Heart left ventricle (tissue), 16 donors: ENCODE measurements around the gene CLIC2. TPM values are rescaled to one million over a fixed set of nuclear protein-coding genes. Genes with fewer than 3 reads are reported as not detected.
A peak's percentile ranks its signal among the peaks of the same experiment; 100 is the strongest.
"Not testable (repeated sequence)": the region's sequence is repeated elsewhere in the genome, so short reads cannot be mapped to it uniquely, and the experiment has no call there.

ENCODE experiments used
- ATAC-seq, 4 donors: fragments of 200-7000 bp; cut with Tn5 transposase; one replicate each; pipeline ENCODE4 v1.9.1; 2020 to 2022; ENCODE audit warnings: moderate library complexity in 4 of 4, mild to moderate bottlenecking in 3 of 4, moderate number of reproducible peaks in 1 of 4
- DNase-seq, 5 donors: peaks; one replicate each; pipeline ENCODE4 v3.0.0-alpha.2; 2020
- H3K27ac ChIP-seq, 12 donors: fragments of 200-600 bp; sonication (generic) in 4 of 12; one replicate each; pipeline versions ENCODE4 v1.5.0 to v1.8.0; 2016 to 2022; ENCODE audit warnings: mild to moderate bottlenecking in 2 of 12
- H3K27me3 ChIP-seq, 9 donors: fragments of 200-600 bp; sonication (generic) in 2 of 9; one replicate each; pipeline versions ENCODE4 v1.5.1 to v1.8.0; 2016 to 2022; ENCODE audit warnings: mild to moderate bottlenecking in 3 of 9
- H3K36me3 ChIP-seq, 9 donors: fragments of 200-600 bp; sonication (generic) in 2 of 9; one replicate each; pipeline versions ENCODE4 v1.5.0 to v1.8.0; 2018 to 2022; ENCODE audit warnings: mild to moderate bottlenecking in 2 of 9
- H3K4me1 ChIP-seq, 12 donors: fragments of 200-600 bp; sonication (generic) in 4 of 12; one replicate each; pipeline versions ENCODE4 v1.5.0 to v1.8.0; 2016 to 2022; ENCODE audit warnings: mild to moderate bottlenecking in 3 of 12
- H3K4me3 ChIP-seq, 12 donors: fragments of 200-600 bp; sonication (generic) in 4 of 12; one replicate each; pipeline versions ENCODE4 v1.5.0 to v1.8.0; 2017 to 2022; ENCODE audit warnings: mild to moderate bottlenecking in 9 of 12, moderate library complexity in 4 of 12
- H3K9me3 ChIP-seq, 12 donors: fragments of 200-600 bp; sonication (generic) in 4 of 12; one replicate each; pipeline versions ENCODE4 v1.5.0 to v1.8.0; 2016 to 2022; ENCODE audit warnings: mild to moderate bottlenecking in 1 of 12
- POLR2A ChIP-seq, 2 donors: fragments of 450-650 bp; IDR thresholded peaks; one replicate each; pipeline ENCODE4 v1.6.1; 2017; ENCODE audit warnings: antibody characterized with exemption in 2 of 2, mild to moderate bottlenecking in 2 of 2, moderate library complexity in 2 of 2
- WGBS, 4 donors: extraction: QIAGEN DNeasy Blood & Tissue Kit in 2 of 4; methylation state at CpG; one replicate each; pipeline versions ENCODE4 v1.1.5 to v1.1.7; 2013 to 2018; 5-methylcytosine and 5-hydroxymethylcytosine counted together
- intact Hi-C, 10 donors: fragments of 100-400 bp; cut with DNase I; formaldehyde crosslinking; loops; one replicate each; pipeline versions ENCODE4 v1.11.1 to v1.14.2; 2022
- long read RNA-seq, 3 donors: library from polyadenylated mRNA; unstranded; transcript quantifications; one replicate each; pipeline ENCODE4 v2.0.0, GENCODE V29; 2020 to 2021
- polyA plus RNA-seq, 2 donors: library from polyadenylated mRNA; stranded (reverse); fragments of 200-250 nt; gene quantifications; one replicate each; pipeline ENCODE4 v1.2.3, GENCODE V29; 2013
- total RNA-seq, 9 donors: library from RNA; depleted of rRNA in 2 of 9; stranded (reverse); fragments of >200 nt in 2 of 9; fragmentation: NEBNext Ultra II Directional in 3 of 9; extraction: Animal tissue kit (Norgen Biotek cat#: 25700) in 3 of 9; gene quantifications; one replicate each; pipeline versions ENCODE4 v1.1.0 to v1.2.4, GENCODE V29; 2016 to 2023
- TF ChIP-seq, protein P1 (sequence below), 12 donors: fragments of 200-600 bp; sonication (generic) in 4 of 12; IDR thresholded peaks; one replicate each; pipeline versions ENCODE4 v1.5.0 to v1.8.0; 2018 to 2022; ENCODE audit warnings: antibody characterized with exemption in 12 of 12, mild to moderate bottlenecking in 5 of 12
- donor health status: ischemic (EF 13 %, LVEDD 7.1; RV severe dilation, severe dysfunction).
- donor health status: healthy with polysubstance abuse.
- donor health status: DM: no; HTN: yes; CAD: no.
- donor health status: DM: no; HTN: no; CAD: no.
- donor health status: ischemic (EF 25% LVEDD 6.9; RV normal size, moderate dysfunction).
- donor health status: ischemic (EF 25% LVEDD 5.7; RV mildly dilated, moderate dysfunction).
- donor health status: healthy.
- donor health status: DM: yes; HTN: yes; CAD: no.
- donor health status: ischemic (EF 35%, LVEDD 5.7; RV mildly dilated, moderate dysfunction).
- donor health status: nonischemic (EF 11% LVEDD 7.7; RV severe dilation, severe dysfunction).
- donor health status: DM: yes; HTN: yes; CAD: no.
- donor health status: PGD.
- donor health status: ischemic (EF 29% LVEDD 5.4; RV normal size, mild dysfunction).
- donor health status: nonischemic (EF 23%, LVEDD 6.1; RV moderate dilation, normal function).

Gene CLIC2
- total RNA-seq (10 to 100 TPM in 5 of 9 donors, 1 to 10 TPM in 4; 7.2 to 28.8 (median 10.7) TPM), polyA plus RNA-seq (1 to 10 TPM; 5.4 to 5.8 TPM)
- long read RNA-seq, donor 1, partial matches to known transcripts, result 0 of 3 reads
- long read RNA-seq, donor 1, other reads (novel, unspliced or antisense), result 0 of 3 reads
- long read RNA-seq, donor 2, transcript CLIC2-202 (6 exons, 2,655 nt), result major isoform, 13 of 17 reads
- long read RNA-seq, donor 2, partial matches to known transcripts, result 0 of 17 reads
- long read RNA-seq, donor 2, other reads (novel, unspliced or antisense), result 4 of 17 reads
- long read RNA-seq, donor 3, partial matches to known transcripts, result 1 of 2 reads
- long read RNA-seq, donor 3, other reads (novel, unspliced or antisense), result 0 of 2 reads

DNA sequence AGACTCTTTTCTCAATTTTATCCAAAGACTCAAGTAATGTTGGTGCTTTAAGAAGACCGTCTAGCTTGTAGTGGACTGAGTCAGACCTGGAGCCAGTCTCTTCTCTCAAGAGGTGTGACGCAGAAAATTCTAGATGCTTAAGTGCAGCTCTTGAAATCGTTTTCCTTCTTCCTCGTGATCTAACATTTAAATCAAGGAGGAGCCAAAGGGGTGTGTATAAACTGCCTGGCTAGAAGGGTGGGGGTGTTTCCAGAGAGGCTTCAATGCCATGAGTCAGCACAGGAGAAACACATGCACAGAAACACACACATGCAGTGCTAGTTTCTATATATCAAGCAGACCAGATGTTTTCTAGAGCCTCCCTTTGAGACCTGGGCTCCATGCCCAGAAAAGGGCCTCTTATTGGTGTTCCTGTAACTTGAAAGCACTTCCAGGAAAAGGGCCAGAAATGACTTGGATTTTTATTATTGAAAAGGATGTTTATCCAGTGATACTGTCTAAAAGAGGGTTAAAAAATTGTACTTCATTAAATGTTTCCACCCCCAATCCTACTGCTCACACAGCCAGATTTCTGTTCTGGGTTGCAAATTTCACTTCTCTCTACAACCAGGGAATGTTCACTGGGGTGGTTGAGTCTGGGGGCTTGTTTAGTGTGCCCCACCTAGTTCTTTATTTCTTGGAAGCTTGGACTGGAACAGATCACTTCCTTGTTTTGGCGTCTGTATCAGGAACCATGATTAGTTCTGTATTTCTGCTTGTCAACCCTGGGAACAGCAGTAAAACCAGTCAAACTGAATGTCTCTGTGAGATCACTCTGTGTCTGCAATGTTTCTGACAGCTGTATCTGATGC, at the start of gene CLIC2:
Gene CLIC2, minus strand, starts transcription at position 129 of the 851 bp plus-strand sequence. CDS start 187 bp downstream, outside the sequence.
- TF ChIP-seq POLR2A (IDR thresholded peaks at IDR 0.05), result peak in 1 of 2 donors; percentile 24
- TF ChIP-seq, protein P1, sequence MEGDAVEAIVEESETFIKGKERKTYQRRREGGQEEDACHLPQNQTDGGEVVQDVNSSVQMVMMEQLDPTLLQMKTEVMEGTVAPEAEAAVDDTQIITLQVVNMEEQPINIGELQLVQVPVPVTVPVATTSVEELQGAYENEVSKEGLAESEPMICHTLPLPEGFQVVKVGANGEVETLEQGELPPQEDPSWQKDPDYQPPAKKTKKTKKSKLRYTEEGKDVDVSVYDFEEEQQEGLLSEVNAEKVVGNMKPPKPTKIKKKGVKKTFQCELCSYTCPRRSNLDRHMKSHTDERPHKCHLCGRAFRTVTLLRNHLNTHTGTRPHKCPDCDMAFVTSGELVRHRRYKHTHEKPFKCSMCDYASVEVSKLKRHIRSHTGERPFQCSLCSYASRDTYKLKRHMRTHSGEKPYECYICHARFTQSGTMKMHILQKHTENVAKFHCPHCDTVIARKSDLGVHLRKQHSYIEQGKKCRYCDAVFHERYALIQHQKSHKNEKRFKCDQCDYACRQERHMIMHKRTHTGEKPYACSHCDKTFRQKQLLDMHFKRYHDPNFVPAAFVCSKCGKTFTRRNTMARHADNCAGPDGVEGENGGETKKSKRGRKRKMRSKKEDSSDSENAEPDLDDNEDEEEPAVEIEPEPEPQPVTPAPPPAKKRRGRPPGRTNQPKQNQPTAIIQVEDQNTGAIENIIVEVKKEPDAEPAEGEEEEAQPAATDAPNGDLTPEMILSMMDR (IDR thresholded peaks at IDR 0.05), result no peak
- peak within 1 kb of the TSS; percentile 10 to 85 (median 68) for H3K27ac ChIP-seq
- peak in 4 of 5 donors; percentile 33 to 55 (median 42) for DNase-seq
- no peaks in the 10 kb centered on the region for H3K9me3 ChIP-seq
- intact Hi-C loops, result no loop called here
- peaks cover 0 to 6% (median 0%) of the 10 kb centered on the region in 12 donors for H3K4me1 ChIP-seq
- no peaks in the 10 kb centered on the region for H3K36me3 ChIP-seq
- peak within 1 kb of the TSS in 10 of 12 donors; percentile 32 to 65 (median 52) for H3K4me3 ChIP-seq
- H3K27me3 ChIP-seq, result no peaks in the 10 kb centered on the region
- 24 to 36% (median 26%) methylated on average over 5 of the region's 5 CpGs for WGBS, 4 donors
- peak; percentile 77 to 96 (median 88) for ATAC-seq

DNA sequence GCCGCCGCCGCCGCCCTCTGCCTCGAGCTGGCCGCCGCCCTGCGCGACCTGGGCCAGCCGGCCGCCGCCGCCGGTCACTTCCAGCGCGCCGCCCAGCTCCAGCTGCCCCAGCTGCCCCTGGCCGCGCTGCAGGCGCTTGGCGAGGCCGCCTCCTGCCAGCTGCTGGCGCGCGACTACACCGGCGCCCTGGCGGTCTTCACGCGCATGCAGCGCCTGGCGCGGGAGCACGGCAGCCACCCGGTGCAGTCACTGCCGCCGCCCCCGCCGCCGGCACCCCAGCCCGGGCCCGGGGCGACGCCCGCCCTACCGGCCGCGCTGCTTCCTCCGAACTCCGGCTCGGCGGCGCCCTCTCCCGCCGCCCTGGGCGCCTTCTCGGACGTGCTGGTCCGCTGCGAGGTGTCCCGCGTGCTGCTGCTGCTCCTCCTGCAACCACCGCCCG, 48.1 kb upstream of the CLIC2 start:
- H3K4me3 ChIP-seq, H3K27ac ChIP-seq, H3K9me3 ChIP-seq, H3K36me3 ChIP-seq, H3K4me1 ChIP-seq, DNase-seq, intact Hi-C loops, H3K27me3 ChIP-seq: not testable (repeated sequence)
- ATAC-seq, result peak; percentile 42 to 82 (median 63)
- WGBS, 4 donors, result no CpG with 5 or more reads among the region's 64 CpGs

DNA sequence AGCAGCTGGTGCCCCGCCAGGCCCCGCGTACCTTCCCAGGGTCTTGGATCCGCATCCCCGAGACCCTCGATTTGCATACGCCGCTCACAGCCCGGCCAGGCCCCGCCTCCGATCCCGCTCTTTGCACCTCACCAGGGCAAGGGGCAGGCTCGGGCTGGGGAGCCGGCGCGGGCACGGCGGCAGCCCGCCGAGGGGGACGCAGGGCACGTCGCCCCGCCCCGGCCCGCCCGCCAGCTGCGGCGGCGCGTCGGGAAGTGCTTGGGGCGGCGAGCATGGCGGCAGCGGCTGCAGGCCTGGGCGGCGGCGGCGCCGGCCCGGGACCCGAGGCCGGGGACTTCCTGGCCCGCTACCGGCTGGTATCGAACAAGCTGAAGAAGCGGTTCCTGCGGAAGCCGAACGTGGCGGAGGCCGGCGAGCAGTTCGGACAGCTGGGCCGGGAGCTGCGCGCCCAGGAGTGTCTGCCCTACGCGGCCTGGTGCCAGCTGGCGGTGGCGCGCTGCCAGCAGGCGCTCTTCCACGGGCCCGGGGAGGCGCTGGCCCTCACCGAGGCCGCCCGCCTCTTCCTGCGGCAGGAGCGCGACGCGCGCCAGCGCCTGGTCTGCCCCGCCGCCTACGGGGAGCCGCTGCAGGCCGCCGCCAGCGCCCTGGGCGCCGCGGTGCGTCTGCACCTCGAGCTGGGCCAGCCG, 47.6 kb upstream of the CLIC2 start, which contains the start of gene F8A2:
Gene F8A2, plus strand, starts transcription at position 253 of the 686 bp plus-strand sequence. Its CDS starts 20 bp downstream, at position 273.
- H3K9me3 ChIP-seq, H3K4me1 ChIP-seq, H3K36me3 ChIP-seq, H3K27me3 ChIP-seq, H3K27ac ChIP-seq, intact Hi-C loops, H3K4me3 ChIP-seq, DNase-seq: not testable (repeated sequence)
- WGBS, 4 donors, result no CpG with 5 or more reads among the region's 90 CpGs
- ATAC-seq, result peak; percentile 42 to 89 (median 82)

DNA sequence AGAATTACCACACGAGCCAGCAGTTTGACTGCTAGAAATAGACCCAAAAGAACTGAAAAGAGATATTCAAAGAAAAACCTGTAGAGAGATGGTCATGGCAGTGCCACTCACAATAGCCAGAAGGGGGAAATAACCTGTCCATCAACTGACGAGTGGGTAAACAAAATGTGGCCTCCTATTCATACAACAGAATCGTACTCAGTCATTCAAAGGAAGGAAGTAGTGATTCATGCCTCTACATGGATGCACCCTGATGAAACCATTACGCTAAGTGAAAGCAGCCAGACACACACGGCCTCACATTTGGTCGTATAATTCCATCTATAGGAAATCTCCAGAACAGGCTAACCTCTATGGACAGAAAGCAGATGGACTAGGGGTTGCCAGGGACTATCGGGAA, 45.4 kb upstream of the CLIC2 start:
- H3K27me3 ChIP-seq, intact Hi-C loops, H3K36me3 ChIP-seq, H3K9me3 ChIP-seq, H3K4me3 ChIP-seq, H3K27ac ChIP-seq, H3K4me1 ChIP-seq, ATAC-seq, DNase-seq: not testable (repeated sequence)
- WGBS, 4 donors, result no CpG with 5 or more reads among the region's 7 CpGs

DNA sequence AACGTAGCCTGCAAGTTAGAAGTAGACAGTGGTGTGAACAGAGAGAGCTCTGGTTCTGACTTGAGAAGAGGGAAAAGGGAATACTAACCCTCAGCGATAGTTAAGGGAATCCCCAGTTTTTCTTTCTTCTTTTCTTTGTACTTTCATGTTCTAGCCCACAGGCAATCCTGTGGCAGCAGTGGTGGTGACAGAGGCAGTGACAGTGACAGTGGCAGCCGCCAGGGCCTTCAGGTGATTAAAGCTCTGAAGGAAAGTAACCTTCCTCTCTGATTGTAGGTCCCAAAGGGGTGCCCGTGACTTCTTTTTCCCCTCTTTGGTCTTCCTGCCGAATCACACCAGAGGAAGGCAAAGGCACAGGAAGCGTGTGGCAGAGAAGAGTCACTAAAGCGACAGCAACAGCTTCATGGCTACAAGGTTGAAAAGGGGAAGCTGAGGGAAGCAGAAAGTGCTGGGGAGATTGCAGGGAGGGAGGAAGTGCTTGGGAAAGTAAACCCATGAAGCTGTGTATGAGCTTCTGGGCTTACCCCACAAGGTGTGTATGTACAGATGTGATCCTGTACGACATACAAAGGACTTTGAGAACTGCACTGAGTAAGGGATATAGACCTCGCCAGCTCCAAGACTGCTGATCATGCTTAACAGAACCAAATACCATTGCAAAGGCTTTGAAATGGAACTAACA, 39.5 kb upstream of the CLIC2 start:
- intact Hi-C loops, H3K36me3 ChIP-seq, DNase-seq, H3K27me3 ChIP-seq, H3K27ac ChIP-seq, ATAC-seq, H3K9me3 ChIP-seq, H3K4me1 ChIP-seq, H3K4me3 ChIP-seq: not testable (repeated sequence)
- WGBS, 4 donors, result no CpG with 5 or more reads among the region's 9 CpGs

DNA sequence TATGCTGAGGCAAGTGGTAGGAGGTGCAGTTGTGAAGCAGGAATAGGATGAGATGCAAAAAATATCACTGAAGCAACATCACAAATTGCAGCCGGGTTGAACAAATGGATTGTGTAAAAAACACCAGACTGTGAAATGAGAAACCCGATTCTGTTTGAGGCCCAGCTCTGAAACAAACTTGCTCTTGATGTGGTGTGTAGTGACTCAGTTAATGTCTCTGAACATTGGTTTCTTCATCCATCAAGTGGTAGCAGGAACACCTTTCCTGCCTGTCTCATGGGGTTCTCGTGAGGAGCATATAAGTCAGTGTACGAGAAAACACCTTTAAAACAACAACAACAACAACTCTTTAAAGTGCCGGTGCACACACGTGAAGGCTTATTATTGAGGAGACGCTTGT, 29.3 kb upstream of the CLIC2 start:
- ATAC-seq, H3K27me3 ChIP-seq, H3K27ac ChIP-seq, H3K4me1 ChIP-seq, H3K36me3 ChIP-seq, intact Hi-C loops, H3K4me3 ChIP-seq, DNase-seq, H3K9me3 ChIP-seq: not testable (repeated sequence)
- no CpG with 5 or more reads among the region's 7 CpGs for WGBS, 4 donors

DNA sequence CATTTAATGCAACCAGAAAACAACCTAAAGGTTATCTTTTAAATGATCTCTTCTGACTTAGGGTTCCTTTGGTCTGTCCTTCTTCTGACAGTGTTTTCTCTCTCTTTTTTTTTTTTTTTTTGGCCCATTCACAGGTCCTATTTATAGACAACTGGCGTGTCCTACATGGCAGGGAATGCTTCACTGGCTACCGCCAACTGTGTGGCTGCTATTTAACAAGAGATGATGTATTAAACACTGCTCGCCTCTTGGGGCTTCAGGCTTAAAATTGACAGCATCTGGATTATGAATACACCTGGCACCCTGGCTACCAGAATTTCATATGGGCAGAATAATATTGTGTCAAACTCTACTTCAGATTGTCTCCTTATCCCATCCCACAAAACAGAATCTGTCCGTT, 15.0 kb upstream of the CLIC2 start:
- H3K4me3 ChIP-seq, DNase-seq, H3K36me3 ChIP-seq, H3K9me3 ChIP-seq, intact Hi-C loops, H3K27ac ChIP-seq, H3K4me1 ChIP-seq, H3K27me3 ChIP-seq: not testable (repeated sequence)
- peak in 3 of 4 donors; percentile 36 to 65 (median 53) for ATAC-seq
- WGBS, 4 donors, result no CpG with 5 or more reads among the region's 4 CpGs

DNA sequence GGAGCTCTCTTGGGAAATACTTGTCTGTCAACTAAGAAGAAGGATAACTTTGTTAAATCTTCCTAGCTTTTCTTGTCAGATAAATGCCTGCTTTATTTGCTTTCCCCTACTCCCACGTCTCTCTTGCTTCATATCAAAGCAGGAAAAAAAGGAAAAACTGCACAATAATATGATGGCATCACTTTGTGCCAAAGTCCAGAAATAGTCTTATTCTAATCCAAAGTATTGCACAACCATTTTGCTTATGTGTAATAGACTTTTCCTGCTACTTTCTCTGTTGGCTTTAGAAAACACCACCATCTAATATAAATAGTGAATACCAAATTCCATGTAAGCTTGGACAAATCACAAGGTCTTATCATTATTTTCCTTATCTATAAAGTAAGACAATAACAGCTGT, 11.3 kb upstream of the CLIC2 start:
- WGBS, 4 donors, result no CpG with 5 or more reads among the region's 1 CpG
- H3K4me3 ChIP-seq, intact Hi-C loops, ATAC-seq, H3K9me3 ChIP-seq, H3K27ac ChIP-seq, H3K4me1 ChIP-seq, H3K27me3 ChIP-seq, H3K36me3 ChIP-seq, DNase-seq: not testable (repeated sequence)

DNA sequence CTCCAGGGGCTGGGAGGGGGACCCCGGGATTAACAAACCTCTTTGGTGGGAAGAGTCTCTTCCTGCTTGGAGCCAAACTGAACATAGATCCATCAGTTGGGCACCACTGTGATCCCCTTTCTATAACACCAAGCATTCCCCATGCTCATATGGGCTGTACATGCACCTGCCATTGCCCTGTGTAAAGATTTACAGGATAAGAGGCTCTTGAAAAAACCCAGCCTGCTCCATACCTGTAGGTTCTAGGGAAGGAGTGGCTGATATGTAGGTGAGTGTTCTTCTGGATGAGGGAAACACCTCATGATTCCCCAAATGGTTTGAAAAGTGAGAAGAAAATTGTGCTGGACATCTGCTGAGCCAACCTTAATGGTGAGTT, 911 bp upstream of the CLIC2 start:
- WGBS, 4 donors, result 38 to 62% (median 54%) methylated on average over 1 of the region's 1 CpG
- H3K4me1 ChIP-seq, H3K27me3 ChIP-seq, DNase-seq, intact Hi-C loops, H3K36me3 ChIP-seq, H3K4me3 ChIP-seq, H3K9me3 ChIP-seq, ATAC-seq: not testable (repeated sequence)
- peak overlapping the region in 10 of 12 donors; percentile 17 to 85 (median 60) for H3K27ac ChIP-seq
